Activated naive CD8-positive, alpha-beta T cell treated with anti-CD3 and anti-CD28 coated beads for 36 hours (primary cell): ENCODE results near the gene P2RY1. TPM values are rescaled to one million over a fixed set of nuclear protein-coding genes. Genes with fewer than 3 reads are reported as not detected.
A peak's percentile ranks its signal among the peaks of the same experiment; 100 is the strongest.
"Not testable (repeated sequence)": the region's sequence is repeated elsewhere in the genome, so short reads cannot be mapped to it uniquely, and the experiment has no call there.

Source experiments
- DNase-seq: peaks from one replicate; pipeline ENCODE4 v3.0.0; 2021
- H3K27ac Mint-ChIP-seq: one replicate; pipeline ENCODE4 v1.8.0; 2022; ENCODE audit warnings: mild to moderate bottlenecking, moderate library complexity, mixed read lengths
- H3K27me3 Mint-ChIP-seq: one replicate; pipeline ENCODE4 v1.8.0; 2022; ENCODE audit warnings: mild to moderate bottlenecking, mixed read lengths
- H3K36me3 Mint-ChIP-seq: one replicate; pipeline ENCODE4 v1.8.0; 2021; ENCODE audit warnings: mild to moderate bottlenecking, mixed read lengths
- H3K4me1 Mint-ChIP-seq: one replicate; pipeline ENCODE4 v1.8.0; 2021; ENCODE audit warnings: mixed read lengths
- H3K4me3 Mint-ChIP-seq: one replicate; pipeline ENCODE4 v1.8.0; 2022; ENCODE audit warnings: mild to moderate bottlenecking, moderate library complexity, mixed read lengths
- H3K9me3 Mint-ChIP-seq: one replicate; pipeline ENCODE4 v1.8.0; 2022; ENCODE audit warnings: mixed read lengths
- total RNA-seq, 2 experiments: library from RNA; stranded (reverse); gene quantifications; one replicate each; pipeline ENCODE4 v1.2.3, GENCODE V29; 2021

The P2RY1 gene
- total RNA-seq, 2 experiments from 2014 or later, result 0.52 to 0.74 TPM

DNA sequence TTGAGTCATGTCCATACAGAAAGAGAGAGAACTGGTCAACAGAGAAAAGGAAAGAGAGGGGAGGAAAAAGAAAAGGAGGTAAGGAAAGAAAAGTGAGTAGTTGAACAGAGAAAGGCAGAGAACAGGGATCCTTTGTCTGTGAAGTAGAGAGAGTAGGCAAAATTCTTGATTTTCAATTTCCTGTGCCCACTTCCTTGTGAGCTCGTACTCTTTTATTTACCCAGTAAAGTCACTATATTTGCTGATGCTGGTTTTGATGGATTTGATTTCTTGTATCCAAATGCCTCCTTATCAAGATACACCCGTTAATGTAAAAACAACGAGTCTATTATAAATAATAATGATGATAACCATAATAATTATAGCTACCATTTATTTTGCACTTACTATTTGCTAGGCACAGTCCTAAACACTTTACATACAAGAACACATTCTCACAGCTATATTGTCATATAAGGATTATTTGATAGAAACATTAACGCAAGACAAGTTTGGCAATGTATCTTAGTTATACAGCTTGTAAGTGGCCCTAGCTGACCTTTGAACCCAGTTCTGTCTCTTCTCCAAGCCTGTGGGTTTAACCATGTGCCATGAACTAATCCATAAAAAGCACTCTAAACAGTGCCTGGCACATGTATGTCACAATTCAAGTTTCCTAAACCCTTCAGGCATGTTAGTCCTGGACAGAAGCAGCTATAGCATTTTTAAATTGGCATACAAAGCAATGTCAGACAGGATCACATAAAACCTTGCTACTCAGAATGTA, 6.7 kb upstream of the P2RY1 start:
- Mint-ChIP-seq H3K4me3 (no peak overlapping the region), H3K4me1 (no peaks in the 10 kb centered on the region), H3K27ac (no peak overlapping the region), H3K27me3 (peaks cover 21% of the 10 kb centered on the region), H3K9me3 (no peaks in the 10 kb centered on the region), H3K36me3 (no peaks in the 10 kb centered on the region)
- no peak for DNase-seq

- no peak for DNase-seq
- Mint-ChIP-seq H3K27ac (no peak overlapping the region), H3K9me3 (no peaks in the 10 kb centered on the region), H3K36me3 (no peaks in the 10 kb centered on the region), H3K4me1 (peaks cover 2% of the 10 kb centered on the region), H3K27me3 (peaks cover 34% of the 10 kb centered on the region), H3K4me3 (no peak overlapping the region)
Measured at GRCh38 chr3:152830245-152830644, 4.7 kb upstream of the P2RY1 start.

DNA sequence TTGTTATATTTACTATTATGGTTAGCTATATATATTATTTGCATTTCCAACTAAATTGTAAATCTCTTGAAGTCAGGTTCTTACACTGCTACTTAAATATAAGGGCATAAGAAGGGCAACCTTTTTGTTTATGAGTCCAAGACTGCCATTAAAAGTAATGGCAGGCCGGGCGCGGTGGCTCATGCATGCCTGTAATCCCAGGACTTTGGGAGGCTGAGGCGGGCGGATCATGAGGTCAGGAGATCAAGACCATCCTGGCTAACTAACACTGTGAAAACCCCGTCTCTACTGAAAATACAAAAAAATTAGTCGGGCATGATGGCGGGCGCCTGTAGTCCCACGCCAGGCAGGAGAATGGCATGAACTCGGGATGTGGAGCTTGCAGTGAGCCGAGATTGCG, 2.9 kb upstream of the P2RY1 start:
- peaks cover 8% of the 10 kb centered on the region for H3K4me1 Mint-ChIP-seq
- no peak overlapping the region for H3K27ac Mint-ChIP-seq
- no peak overlapping the region for H3K4me3 Mint-ChIP-seq
- H3K27me3 Mint-ChIP-seq, result peaks cover 50% of the 10 kb centered on the region
- H3K9me3 Mint-ChIP-seq, result no peaks in the 10 kb centered on the region
- no peaks in the 10 kb centered on the region for H3K36me3 Mint-ChIP-seq
- no peak for DNase-seq

DNA sequence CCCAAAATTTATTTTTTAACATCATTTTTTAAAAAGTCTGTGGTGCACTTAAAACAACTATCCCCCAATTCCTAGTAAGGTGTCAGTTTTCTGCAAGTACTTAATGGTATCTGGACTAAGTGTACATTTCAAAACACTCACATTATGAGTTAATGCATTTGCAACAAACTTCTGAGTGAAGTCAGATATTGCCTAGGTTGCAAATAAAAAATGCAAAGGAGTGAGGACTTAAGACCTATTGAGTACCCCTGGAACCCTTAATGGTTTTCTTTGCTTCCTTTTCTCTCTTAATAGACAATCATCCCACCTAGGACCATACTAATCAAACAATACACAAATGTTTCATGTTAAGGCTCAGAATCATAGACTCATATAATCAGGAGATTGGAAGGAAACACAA, 1.8 kb upstream of the P2RY1 start:
- Mint-ChIP-seq H3K27me3 (peaks cover 58% of the 10 kb centered on the region), H3K4me3 (no peak overlapping the region), H3K36me3 (no peaks in the 10 kb centered on the region), H3K9me3 (no peaks in the 10 kb centered on the region), H3K4me1 (peaks cover 8% of the 10 kb centered on the region), H3K27ac (no peak overlapping the region)
- no peak for DNase-seq

DNA sequence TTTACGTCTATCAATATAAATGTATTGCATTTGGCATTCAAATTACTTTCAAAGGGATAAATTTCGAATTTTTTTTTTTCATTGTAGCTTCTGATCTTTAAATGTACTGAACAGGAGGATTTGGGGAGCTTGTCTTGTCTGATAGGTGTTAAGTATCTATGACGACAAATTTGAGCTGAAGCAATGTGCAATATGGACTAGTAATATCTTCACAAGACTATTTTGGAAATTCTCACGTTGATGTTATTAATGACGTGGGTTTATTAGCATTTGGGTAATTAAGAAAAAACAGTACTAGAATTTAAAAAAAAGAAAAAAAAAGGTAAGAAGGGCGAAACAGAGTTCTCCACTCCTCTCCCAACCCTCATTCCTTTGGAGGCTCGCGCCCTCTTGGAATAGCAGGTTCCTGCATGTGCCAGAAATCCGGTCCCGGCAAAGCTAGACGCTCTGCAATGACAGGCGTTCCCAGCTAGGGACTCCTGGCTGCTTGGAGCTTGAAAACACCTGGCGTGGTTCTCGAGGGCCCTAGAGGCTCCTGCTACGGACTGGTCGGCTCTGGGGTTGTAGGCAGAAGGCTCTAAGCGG, 648 bp upstream of the P2RY1 start:
- Mint-ChIP-seq H3K27me3 (peaks cover 58% of the 10 kb centered on the region), H3K9me3 (no peaks in the 10 kb centered on the region), H3K4me3 (peak overlapping the region; percentile 83), H3K36me3 (no peaks in the 10 kb centered on the region), H3K4me1 (peaks cover 8% of the 10 kb centered on the region), H3K27ac (no peak overlapping the region)
- no peak for DNase-seq

GRCh38 chr3:152835601-152836102, 721 bp downstream of the P2RY1 start:
- no peaks in the 10 kb centered on the region for H3K9me3 Mint-ChIP-seq
- H3K4me1 Mint-ChIP-seq, result peaks cover 8% of the 10 kb centered on the region
- H3K4me3 Mint-ChIP-seq, result peak overlapping the region; percentile 83
- H3K27ac Mint-ChIP-seq, result no peak overlapping the region
- peaks cover 58% of the 10 kb centered on the region for H3K27me3 Mint-ChIP-seq
- no peak for DNase-seq
- H3K36me3 Mint-ChIP-seq, result no peaks in the 10 kb centered on the region

- H3K27ac Mint-ChIP-seq, result no peak overlapping the region
- H3K36me3 Mint-ChIP-seq, result no peaks in the 10 kb centered on the region
- peaks cover 51% of the 10 kb centered on the region for H3K27me3 Mint-ChIP-seq
- peaks cover 8% of the 10 kb centered on the region for H3K4me1 Mint-ChIP-seq
- H3K4me3 Mint-ChIP-seq, result peak overlapping the region; percentile 83
- no peaks in the 10 kb centered on the region for H3K9me3 Mint-ChIP-seq
- DNase-seq, result no peak
Measured at GRCh38 chr3:152836269-152836668, 1.3 kb downstream of the P2RY1 start.

DNA sequence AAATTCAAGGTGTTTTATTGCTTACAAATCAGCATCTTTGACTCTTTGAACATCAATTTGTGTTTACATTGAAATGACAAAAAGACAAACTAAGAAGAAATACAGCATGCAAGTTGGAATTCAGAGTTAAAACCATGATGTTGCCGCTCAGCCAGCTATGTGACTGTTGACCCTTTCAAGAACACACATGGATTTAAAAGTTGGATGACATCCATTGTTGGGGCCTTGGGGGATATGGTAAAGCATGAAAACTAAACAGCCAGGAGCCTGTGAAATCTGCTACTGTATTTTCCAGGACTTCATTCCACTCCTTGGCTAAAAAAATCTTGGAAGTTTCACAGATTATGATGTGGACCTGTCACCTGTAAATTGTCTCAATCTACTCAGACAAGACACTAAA, 4.6 kb downstream of the P2RY1 start:
- Mint-ChIP-seq H3K4me3 (no peak overlapping the region), H3K9me3 (no peaks in the 10 kb centered on the region)

GRCh38 chr3:152841131-152841530, 6.2 kb downstream of the P2RY1 start:
- Mint-ChIP-seq H3K9me3 (no peaks in the 10 kb centered on the region), H3K27ac (no peak overlapping the region), H3K4me1 (peaks cover 2% of the 10 kb centered on the region), H3K36me3 (no peaks in the 10 kb centered on the region), H3K27me3 (peaks cover 17% of the 10 kb centered on the region), H3K4me3 (no peak overlapping the region)
- DNase-seq, result no peak

More for the DNA sequence above, 4.6 kb downstream of the P2RY1 start:
- peaks cover 30% of the 10 kb centered on the region for H3K27me3 Mint-ChIP-seq
- H3K36me3 Mint-ChIP-seq, result no peaks in the 10 kb centered on the region
- DNase-seq, result no peak
- peaks cover 7% of the 10 kb centered on the region for H3K4me1 Mint-ChIP-seq
- no peak overlapping the region for H3K27ac Mint-ChIP-seq

GRCh38 chr3:152842413-152842812, 7.5 kb downstream of the P2RY1 start:
- no peak for DNase-seq
- Mint-ChIP-seq H3K36me3 (no peaks in the 10 kb centered on the region), H3K9me3 (peaks cover 1% of the 10 kb centered on the region), H3K27me3 (peaks cover 4% of the 10 kb centered on the region), H3K4me3 (no peak overlapping the region), H3K27ac (no peak overlapping the region), H3K4me1 (no peaks in the 10 kb centered on the region)

GRCh38 chr3:152843955-152844354, 9.0 kb downstream of the P2RY1 start:
- peaks cover 8% of the 10 kb centered on the region for H3K9me3 Mint-ChIP-seq
- no peaks in the 10 kb centered on the region for H3K36me3 Mint-ChIP-seq
- no peaks in the 10 kb centered on the region for H3K4me1 Mint-ChIP-seq
- H3K4me3 Mint-ChIP-seq, result no peak overlapping the region
- H3K27me3 Mint-ChIP-seq, result no peaks in the 10 kb centered on the region
- no peak overlapping the region for H3K27ac Mint-ChIP-seq
- DNase-seq, result no peak

GRCh38 chr3:152846572-152847202, 11.8 kb downstream of the P2RY1 start:
- H3K4me3 Mint-ChIP-seq, DNase-seq, H3K36me3 Mint-ChIP-seq, H3K27ac Mint-ChIP-seq, H3K27me3 Mint-ChIP-seq, H3K9me3 Mint-ChIP-seq, H3K4me1 Mint-ChIP-seq: not testable (repeated sequence)

GRCh38 chr3:152847599-152847998, 12.7 kb downstream of the P2RY1 start:
- not testable (repeated sequence) for H3K9me3 Mint-ChIP-seq, H3K4me1 Mint-ChIP-seq, H3K4me3 Mint-ChIP-seq, H3K36me3 Mint-ChIP-seq, DNase-seq, H3K27ac Mint-ChIP-seq
- peaks cover 10% of the 10 kb centered on the region for H3K27me3 Mint-ChIP-seq

DNA sequence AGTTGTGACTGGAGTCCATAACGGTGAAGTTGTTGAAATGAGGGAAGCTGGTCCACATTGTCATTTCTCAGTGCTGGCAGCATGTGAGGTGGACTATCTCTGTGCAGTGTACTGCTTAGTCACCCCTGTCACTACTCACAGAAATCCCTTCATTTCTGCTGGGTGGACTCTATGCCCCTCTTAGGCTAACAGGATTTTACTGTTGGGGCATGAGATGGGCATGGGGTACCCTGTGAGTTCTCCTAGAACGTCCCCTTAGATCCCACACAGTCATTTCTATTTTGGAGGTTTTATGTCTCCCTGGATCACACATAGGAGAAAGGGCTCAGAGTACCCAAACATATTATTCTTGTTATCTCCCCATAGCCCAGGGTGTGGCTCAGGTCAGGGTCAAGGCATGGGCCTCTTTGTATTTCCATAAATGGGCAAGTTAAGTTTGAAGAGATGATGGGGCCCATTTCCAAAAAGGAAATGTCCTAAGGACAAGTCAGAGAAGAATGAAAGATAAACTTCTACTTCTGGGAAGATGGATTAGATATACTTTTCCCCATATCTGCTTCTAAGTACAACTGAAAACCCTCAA, 15.2 kb downstream of the P2RY1 start:
- H3K9me3 Mint-ChIP-seq, result peaks cover 8% of the 10 kb centered on the region
- DNase-seq, result no peak
- H3K27me3 Mint-ChIP-seq, result peaks cover 10% of the 10 kb centered on the region
- no peaks in the 10 kb centered on the region for H3K4me1 Mint-ChIP-seq
- no peaks in the 10 kb centered on the region for H3K36me3 Mint-ChIP-seq
- no peak overlapping the region for H3K27ac Mint-ChIP-seq
- H3K4me3 Mint-ChIP-seq, result no peak overlapping the region

DNA sequence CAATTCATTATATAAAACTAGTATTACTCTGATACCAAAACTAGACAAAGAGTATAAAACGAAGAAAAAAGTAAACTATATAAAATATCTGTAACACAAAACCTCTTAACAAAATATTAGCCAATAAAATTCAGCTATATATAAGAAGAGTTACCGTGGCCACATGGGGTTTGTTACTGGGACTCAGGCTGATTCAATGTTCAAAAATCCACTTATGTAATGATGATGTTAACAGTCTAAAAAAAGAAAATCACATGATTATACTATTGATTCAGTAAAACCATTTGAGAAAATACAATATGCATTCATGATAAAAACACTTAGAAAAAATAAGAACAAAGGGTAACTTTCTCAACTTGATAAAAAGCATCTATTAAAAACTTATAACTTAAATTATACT, 18.3 kb downstream of the P2RY1 start:
- no peak for DNase-seq

More for the DNA sequence above, 18.3 kb downstream of the P2RY1 start:
- Mint-ChIP-seq H3K4me3 (no peak overlapping the region), H3K27me3 (peaks cover 10% of the 10 kb centered on the region), H3K9me3 (peaks cover 1% of the 10 kb centered on the region), H3K36me3 (no peaks in the 10 kb centered on the region), H3K27ac (no peak overlapping the region), H3K4me1 (no peaks in the 10 kb centered on the region)
